Upper lobe of left lung (tissue), 4 donors: ENCODE results near the gene PACS2.

Source experiments
- CTCF ChIP-seq, 6 experiments: fragments of 450-650 bp in 4 of 6; fragments of 200-600 bp in 2 of 6; sonication (generic) in 2 of 6; IDR thresholded peaks; one replicate each; pipeline ENCODE4 v1.5.1; 2016 to 2019; ENCODE audit warnings: antibody characterized with exemption in 6 of 6
- EP300 ChIP-seq, 4 donors: sonication (generic); formaldehyde crosslinking; IDR thresholded peaks; one replicate each; pipeline ENCODE4 v1.5.1; 2017; ENCODE audit warnings: antibody characterized with exemption in 4 of 4, control low read depth in 2 of 4

DNA sequence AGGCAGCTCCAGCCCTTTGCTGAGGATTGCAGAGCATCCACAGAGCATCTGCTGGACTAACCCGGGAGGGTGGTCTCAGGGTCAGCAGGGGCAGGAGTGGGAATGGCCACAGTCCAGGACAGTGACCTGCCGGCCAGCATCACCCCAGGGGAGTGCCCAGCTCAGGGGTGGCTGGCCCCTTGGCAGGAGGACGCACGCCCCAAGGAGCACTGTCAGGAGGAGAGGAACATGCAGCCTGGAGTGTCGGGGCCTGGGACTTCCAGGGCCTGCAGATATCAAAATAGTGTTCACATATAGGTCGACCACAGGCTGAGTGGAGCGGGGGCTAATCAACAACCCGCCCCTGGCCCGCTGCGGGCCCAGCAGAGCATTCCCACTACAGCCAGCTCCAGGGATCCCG, 50.6 kb downstream of the PACS2 start:
- no peak for TF ChIP-seq CTCF (IDR thresholded peaks at IDR 0.05)
- no peak for TF ChIP-seq EP300 (IDR thresholded peaks at IDR 0.05)
